Measurements from ENCODE around the gene CPO. TPM values are rescaled to one million over a fixed set of nuclear protein-coding genes. Genes with fewer than 3 reads are reported as not detected.

Gene CPO
- total and polyA plus RNA-seq, 9 of the 15 experiments (the other 6 are each of a cell fraction or from before 2014, with no cell fraction given): not detected

DNA sequence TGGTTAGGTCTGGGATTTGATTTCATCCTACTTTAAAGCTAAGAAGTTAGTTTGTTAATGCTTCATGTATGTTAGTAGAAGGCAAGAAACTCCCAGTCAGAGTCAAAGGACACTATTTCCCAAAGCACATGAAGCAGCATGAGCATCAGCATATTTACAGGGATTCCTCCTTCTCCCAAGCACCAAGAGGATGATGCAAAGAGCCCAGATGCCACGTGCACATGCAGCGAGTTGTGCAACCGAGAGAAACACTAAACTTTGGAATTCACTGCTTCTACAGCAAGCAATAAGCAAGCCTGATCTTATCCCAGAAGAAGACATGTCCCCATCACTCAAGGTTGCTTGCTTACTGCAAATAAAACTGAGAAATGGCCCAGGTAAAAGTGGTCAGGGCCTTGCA, 32.5 kb downstream of the CPO start:
- no peaks in the 10 kb centered on the region for H3K4me1 ChIP-seq (replicated peaks in 1 of 2; ENCODE audit: control insufficient read depth in 2 of 2, insufficient read depth in 2 of 2, low read length in 2 of 2)
- H3K27ac ChIP-seq (ENCODE audit: extremely low read depth, low read depth, low read length): no peak overlapping the region
- FAIRE-seq (no peak), ATAC-seq (no peak), DNase-seq (ENCODE audit: extremely low read depth in 1 of 4, low spot score in 3 of 4) (no peak)
- no peak overlapping the region for H3K4me2 ChIP-seq (ENCODE audit: insufficient read depth, low read length)
- POLR2A ChIA-PET: no interaction called here
- CTCF ChIA-PET (ENCODE audit: low intra/inter-chr PET ratio): no interaction called here
- H3K27me3 ChIP-seq (ENCODE audit: control insufficient read depth in 2 of 2, insufficient read depth in 2 of 2, low read length in 2 of 2): no peaks in the 10 kb centered on the region; a peak in 1 of 5 replicates
- no TSS peak for BruUV-seq (replicated peaks)
- no peaks in the 10 kb centered on the region for H3K36me3 ChIP-seq (ENCODE audit: control insufficient read depth, insufficient read depth, low read length)
- H3K9me3 ChIP-seq (replicated peaks; ENCODE audit: control insufficient read depth, insufficient read depth, low read depth, low read length): no peaks in the 10 kb centered on the region
- H3K9ac ChIP-seq (ENCODE audit: insufficient read depth in 1 of 2, low read depth in 2 of 2, low read length in 2 of 2): no peak overlapping the region
- TF ChIP-seq, protein P1, sequence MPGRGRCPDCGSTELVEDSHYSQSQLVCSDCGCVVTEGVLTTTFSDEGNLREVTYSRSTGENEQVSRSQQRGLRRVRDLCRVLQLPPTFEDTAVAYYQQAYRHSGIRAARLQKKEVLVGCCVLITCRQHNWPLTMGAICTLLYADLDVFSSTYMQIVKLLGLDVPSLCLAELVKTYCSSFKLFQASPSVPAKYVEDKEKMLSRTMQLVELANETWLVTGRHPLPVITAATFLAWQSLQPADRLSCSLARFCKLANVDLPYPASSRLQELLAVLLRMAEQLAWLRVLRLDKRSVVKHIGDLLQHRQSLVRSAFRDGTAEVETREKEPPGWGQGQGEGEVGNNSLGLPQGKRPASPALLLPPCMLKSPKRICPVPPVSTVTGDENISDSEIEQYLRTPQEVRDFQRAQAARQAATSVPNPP (IDR thresholded peaks at IDR 0.05; ENCODE audit: borderline replicate concordance, insufficient read depth, insufficient read length): no peak
- TF ChIP-seq, protein P2, sequence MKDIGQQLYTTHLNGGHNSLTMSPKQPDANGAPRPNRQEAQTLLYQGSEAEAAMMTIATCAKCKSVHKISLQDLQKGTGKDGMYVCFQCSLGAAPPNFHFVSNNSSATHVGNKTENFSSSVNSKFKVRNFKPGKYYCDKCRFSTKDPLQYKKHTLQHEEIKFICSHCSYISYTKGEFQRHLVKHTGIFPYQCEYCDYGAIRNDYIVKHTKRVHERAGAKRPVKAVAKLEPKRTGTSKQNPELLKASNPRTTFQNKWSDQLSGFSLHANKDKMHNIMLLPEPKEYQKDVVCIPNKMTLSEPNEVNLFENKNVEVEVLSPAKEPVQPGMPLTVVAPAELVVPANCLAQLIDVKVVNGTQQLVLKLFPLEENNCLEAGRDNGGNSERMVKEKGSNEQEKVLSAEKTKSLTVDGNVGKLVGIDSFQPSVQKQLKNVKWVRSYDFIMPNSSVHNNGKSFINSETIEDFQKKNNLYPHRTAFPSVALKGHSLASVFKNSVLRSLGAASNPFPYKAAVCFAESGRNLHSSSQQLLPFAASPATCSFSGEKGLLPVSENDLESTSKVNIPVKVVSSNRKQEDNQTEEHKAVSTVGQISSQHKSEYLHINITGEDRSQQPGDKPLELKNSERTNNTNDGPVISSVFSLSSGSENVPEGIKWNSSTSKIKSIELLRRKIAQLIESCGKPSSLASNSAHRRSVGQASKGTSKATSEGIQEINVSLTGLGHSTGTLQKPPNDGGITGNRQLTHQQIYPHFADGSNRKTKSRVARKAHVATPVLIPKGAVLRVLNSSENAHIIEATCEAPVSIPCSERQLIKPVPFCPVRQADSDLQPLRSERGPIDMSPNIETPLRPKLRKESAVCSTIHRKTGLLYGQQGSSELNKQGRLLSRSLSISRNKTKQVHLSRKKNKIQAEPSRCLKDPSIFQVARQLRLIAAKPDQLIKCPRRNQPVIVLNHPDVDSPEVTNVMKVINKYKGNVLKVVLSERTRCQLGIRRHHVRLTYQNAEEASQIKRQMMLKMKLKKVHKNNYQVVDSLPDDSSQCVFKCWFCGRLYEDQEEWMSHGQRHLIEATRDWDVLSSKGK (CRISPR knock-in tag; IDR thresholded peaks at IDR 0.05): no peak
- TF ChIP-seq, protein P3, sequence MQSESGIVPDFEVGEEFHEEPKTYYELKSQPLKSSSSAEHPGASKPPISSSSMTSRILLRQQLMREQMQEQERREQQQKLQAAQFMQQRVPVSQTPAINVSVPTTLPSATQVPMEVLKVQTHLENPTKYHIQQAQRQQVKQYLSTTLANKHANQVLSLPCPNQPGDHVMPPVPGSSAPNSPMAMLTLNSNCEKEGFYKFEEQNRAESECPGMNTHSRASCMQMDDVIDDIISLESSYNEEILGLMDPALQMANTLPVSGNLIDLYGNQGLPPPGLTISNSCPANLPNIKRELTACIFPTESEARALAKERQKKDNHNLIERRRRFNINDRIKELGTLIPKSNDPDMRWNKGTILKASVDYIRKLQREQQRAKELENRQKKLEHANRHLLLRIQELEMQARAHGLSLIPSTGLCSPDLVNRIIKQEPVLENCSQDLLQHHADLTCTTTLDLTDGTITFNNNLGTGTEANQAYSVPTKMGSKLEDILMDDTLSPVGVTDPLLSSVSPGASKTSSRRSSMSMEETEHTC (IDR thresholded peaks at IDR 0.05): no peak
- TF ChIP-seq ETV5 (CRISPR knock-in tag; IDR thresholded peaks at IDR 0.05; ENCODE audit: low read depth) (no peak), ZNF24 (IDR thresholded peaks at IDR 0.05) (no peak), POLR2H (tag; IDR thresholded peaks at IDR 0.05; ENCODE audit: low read depth) (no peak), ZNF316 (IDR thresholded peaks at IDR 0.05) (no peak), ZNF324 (CRISPR knock-in tag; IDR thresholded peaks at IDR 0.05) (no peak)
- in situ Hi-C loops (cut with MboI) (no loop called here), intact Hi-C loops (cut with micrococcal nuclease) (no loop called here)
- no peak overlapping the region for H2AFZ ChIP-seq (ENCODE audit: low read depth, low read length)
- 0% methylated on average over 3 of the region's 3 CpGs for WGBS (ENCODE audit: insufficient coverage, low coverage, missing lambda C conversion rate)
- H3K79me2 ChIP-seq (ENCODE audit: control insufficient read depth, insufficient read depth, low read length): no peaks in the 10 kb centered on the region
- no peaks in the 10 kb centered on the region for H3K9me1 ChIP-seq (ENCODE audit: control insufficient read depth, insufficient read depth, low read length)
- H4K20me1 ChIP-seq (replicated peaks; ENCODE audit: control insufficient read depth, insufficient read depth, low read length): no peaks in the 10 kb centered on the region
- no peak overlapping the region for H3K4me3 ChIP-seq
